HCT116 (cell line): ENCODE results near the gene GJA3. TPM values are rescaled to one million over a fixed set of nuclear protein-coding genes. Genes with fewer than 3 reads are reported as not detected.
A peak's percentile ranks its signal among the peaks of the same experiment; 100 is the strongest.

Experiments used
- ATAC-seq: fragments of 200-7000 bp; cut with Tn5 transposase; 2 replicates; pipeline ENCODE4 v1.9.1; 2020; ENCODE audit warnings: mild to moderate bottlenecking, moderate library complexity
- BruUV-seq: library from RNA; stranded (reverse); fragments of 400-500 nt; replicated peaks from 2 replicates; lab custom pipeline; 2021; lab: Mats Ljungman, UMichigan
- CTCF ChIA-PET: fragments of 300-600 bp; sonication (Branson Sonifier 250); formaldehyde crosslinking; loops from one replicate; lab custom pipeline; 2021; ENCODE audit warnings: antibody characterized with exemption; lab: Charles Lee
- POLR2A ChIA-PET: fragments of 300-600, 350-600 bp; sonication (Branson Sonifier 250); formaldehyde crosslinking; loops from one replicate; lab custom pipeline; 2021; ENCODE audit warnings: antibody characterized with exemption; lab: Charles Lee
- RAD21 ChIA-PET, 2 experiments: fragments of 300-600 bp; sonication (Branson Sonifier 250); formaldehyde crosslinking; loops; one replicate each; lab custom pipeline; 2023; ENCODE audit warnings: low total read pairs in 2 of 2; ENCODE audit not compliant: uncharacterized antibody in 2 of 2, unreplicated experiment in 2 of 2, low non-redundant PET in 1 of 2; lab: Charles Lee
- DNase-seq: peaks from one replicate; pipeline ENCODE4 v3.0.0-alpha.2; 2010; ENCODE audit warnings: low read depth, low spot score
- H2AFZ ChIP-seq: fragments of 200-600 bp; shearing (Covaris generic), sonication (generic); 2 replicates; pipeline ENCODE4 v1.6.1; 2017; ENCODE audit warnings: low read depth, mixed run types, mixed read lengths, antibody characterized with exemption, low read length; ENCODE audit not compliant: poor library complexity, severe bottlenecking
- H3K27ac ChIP-seq: 2 replicates; pipeline ENCODE4 v1.5.1; 2012; ENCODE audit warnings: low read depth, low read length
- H3K27me3 ChIP-seq: fragments of 200-600 bp; sonication (generic); 2 replicates; pipeline ENCODE4 v1.6.1; 2016; ENCODE audit warnings: mixed run types, low read length, mixed read lengths; ENCODE audit not compliant: insufficient read depth
- H3K36me3 ChIP-seq, 2 experiments: fragments of 200-500 bp in 1 of 2; fragments of 200-600 bp in 1 of 2; sonication (Bioruptor generic) in 1 of 2; sonication (generic) in 1 of 2; 2 replicates each; pipeline versions ENCODE4 v1.5.1 to v1.6.1; 2014 to 2016; ENCODE audit warnings: low read length in 2 of 2, inconsistent platforms in 1 of 2, mixed read lengths in 1 of 2, mixed run types in 1 of 2; ENCODE audit not compliant: insufficient read depth in 2 of 2, control insufficient read depth in 1 of 2
- H3K4me1 ChIP-seq, 2 experiments: fragments of 200-600 bp in 1 of 2; sonication (generic) in 1 of 2; 2 replicates each; pipeline versions ENCODE4 v1.5.1 to v1.6.1; 2012 to 2017; ENCODE audit warnings: low read length in 2 of 2, inconsistent platforms in 1 of 2, mild to moderate bottlenecking in 1 of 2, mixed read lengths in 1 of 2, mixed run types in 1 of 2, moderate library complexity in 1 of 2; ENCODE audit not compliant: insufficient read depth in 2 of 2, control insufficient read depth in 1 of 2
- H3K4me2 ChIP-seq: fragments of 200-600 bp; sonication (generic); 2 replicates; pipeline ENCODE4 v1.6.1; 2017; ENCODE audit warnings: mixed run types, low read length, mixed read lengths
- H3K4me3 ChIP-seq, 2 experiments: fragments of 200-600 bp in 1 of 2; sonication (generic) in 1 of 2; replicated peaks in 1 of 2; 2 replicates each; pipeline ENCODE4 v1.5.1; 2011 to 2016; ENCODE audit warnings: low read length in 2 of 2, control low read depth in 1 of 2, low read depth in 1 of 2, mild to moderate bottlenecking in 1 of 2, mixed read lengths in 1 of 2, mixed run types in 1 of 2
- H3K79me2 ChIP-seq: fragments of 200-600 bp; sonication (generic); 2 replicates; pipeline ENCODE4 v1.6.1; 2017; ENCODE audit warnings: mild to moderate bottlenecking, mixed run types, low read length, moderate library complexity, mixed read lengths; ENCODE audit not compliant: insufficient read depth
- H3K9ac ChIP-seq: fragments of 200-600 bp; sonication (generic); 2 replicates; pipeline ENCODE4 v1.6.1; 2016; ENCODE audit warnings: low read length, mixed read lengths
- H3K9me2 ChIP-seq: fragments of 200-600 bp; sonication (generic), shearing (Covaris generic); 2 replicates; pipeline ENCODE4 v1.6.1; 2017; ENCODE audit warnings: mixed run types, mild to moderate bottlenecking, moderate library complexity; ENCODE audit not compliant: insufficient read depth
- H3K9me3 ChIP-seq, 2 experiments: fragments of 200-500 bp in 1 of 2; fragments of 200-600 bp in 1 of 2; sonication (Bioruptor generic) in 1 of 2; sonication (generic) in 1 of 2; 2 replicates each; pipeline ENCODE4 v1.6.1; 2014 to 2017; ENCODE audit warnings: low read length in 2 of 2, mixed read lengths in 2 of 2, inconsistent platforms in 1 of 2, low read depth in 1 of 2, mild to moderate bottlenecking in 1 of 2, mixed run types in 1 of 2, moderate library complexity in 1 of 2; ENCODE audit not compliant: control insufficient read depth in 1 of 2, insufficient read depth in 1 of 2
- H4K20me1 ChIP-seq: fragments of 200-600 bp; sonication (generic), shearing (Covaris generic); 2 replicates; pipeline ENCODE4 v1.6.1; 2017; ENCODE audit warnings: mixed run types, mild to moderate bottlenecking, moderate library complexity; ENCODE audit not compliant: insufficient read depth
- CTCF ChIP-seq, 3 experiments: fragments of 200-600 bp in 1 of 3; sonication (generic) in 1 of 3; IDR thresholded peaks in 2 of 3; conservative IDR thresholded peaks in 1 of 3; 2 replicates each; pipeline ENCODE4 v1.5.1; 2012 to 2017; ENCODE audit warnings: low read depth in 2 of 3, low read length in 2 of 3, antibody characterized with exemption in 1 of 3, borderline replicate concordance in 1 of 3, control low read depth in 1 of 3, mild to moderate bottlenecking in 1 of 3, mixed read lengths in 1 of 3, mixed run types in 1 of 3, moderate library complexity in 1 of 3; ENCODE audit not compliant: insufficient read depth in 1 of 3
- EZH2 ChIP-seq: fragments of 200-600 bp; sonication (generic); IDR thresholded peaks from 2 replicates; pipeline ENCODE4 v1.6.1; 2017; ENCODE audit warnings: antibody characterized with exemption, mixed run types
- FOSL1 ChIP-seq: IDR thresholded peaks from 2 replicates; pipeline ENCODE4 v1.6.1; 2012; ENCODE audit warnings: low read depth
- POLR2AphosphoS5 ChIP-seq: IDR thresholded peaks from 2 replicates; pipeline ENCODE4 v1.6.1; 2011; ENCODE audit warnings: mild to moderate bottlenecking, low read depth, low read length, moderate library complexity
- ZFX ChIP-seq: fragments of 450-650 bp; IDR thresholded peaks from 2 replicates; pipeline ENCODE4 v1.6.1; 2017
- intact Hi-C: fragments of 100-400 bp; cut with micrococcal nuclease; formaldehyde crosslinking; loops from 2 replicates; pipeline ENCODE4 v1.10.0; 2022
- total RNA-seq: library from RNA; stranded (reverse); gene quantifications from one replicate; pipeline ENCODE4 v1.2.1, GENCODE V29; 2021; ENCODE audit not compliant: unreplicated experiment

Gene GJA3
- total RNA-seq, 1 experiment from 2014 or later, result 8.0 TPM

- Histone ChIP-seq H3K79me2 (peaks cover 31% of the 10 kb centered on the region; the same call in 1 of the 2 replicates), H3K27me3 (peaks cover 10% of the 10 kb centered on the region; the same call in 1 of the 2 replicates), H3K9me3 (no peaks in the 10 kb centered on the region), H4K20me1 (no peaks in the 10 kb centered on the region), H3K27ac (peak overlapping the region; percentile 64), H3K4me1 (peaks cover 19 to 33% of the 10 kb centered on the region in 2 experiments), H3K9me2 (no peaks in the 10 kb centered on the region), H3K9ac (peak overlapping the region; percentile 74), H3K4me3 (peak overlapping the region; percentile 65 to 77), H3K36me3 (peaks cover 12 to 13% of the 10 kb centered on the region in 2 experiments; a peak in 2 of 4 replicates), H2AFZ (peak overlapping the region; percentile 55), H3K4me2 (peak overlapping the region; percentile 100)
- no TSS peak for BruUV-seq
- ChIA-PET CTCF (interaction anchor here (1.5 kb wide), 1 partner anchor 299 kb away, joined by 5 read pairs; no protein-coding TSS in a partner anchor), POLR2A (interaction anchor here (1.3 kb wide), 1 partner anchor 9 kb away, joined by 3 read pairs; no protein-coding TSS in a partner anchor), RAD21 (no interaction called here)
- intact Hi-C loops, result loop anchor here (10.0 kb wide), 3 partner anchors 233 to 1283 kb away; partner anchors contain the start of gene IL17D
- no peak; the same call in 1 of the 2 replicates for TF ChIP-seq POLR2AphosphoS5
- TF ChIP-seq EZH2, result no peak
- no peak for TF ChIP-seq CTCF (IDR thresholded peaks at IDR 0.05 in 2 of 3, conservative IDR thresholded peaks at IDR 0.05 in 1 of 3; ENCODE audit: borderline replicate concordance in 1 of 3, insufficient read depth in 1 of 3, low read depth in 2 of 3, low read length in 2 of 3)
- no peak for TF ChIP-seq FOSL1
- TF ChIP-seq ZFX, result peak; percentile 21; the same call in 1 of the 2 replicates
- DNase-seq, result no peak
- peak; percentile 58 for ATAC-seq
These were observed 31.4 kb upstream of the GJA3 start for GRCh38 chr13:20192158-20192835.
